ENCODE measurements around the gene STXBP1.

The STXBP1 gene

GRCh38 chr9:127730799-127731410 is 118.8 kb downstream of the STXBP1 start:
- Histone ChIP-seq H3K36me3 (ENCODE audit: control insufficient read depth, insufficient read depth, low read length) (no peaks in the 10 kb centered on the region), H3K9me3 (ENCODE audit: control insufficient read depth, low read length) (no peaks in the 10 kb centered on the region), H3K27me3 (ENCODE audit: control insufficient read depth, insufficient read depth, low read length) (no peaks in the 10 kb centered on the region), H3K4me1 (ENCODE audit: control insufficient read depth, insufficient read depth, low read length) (peaks cover 10% of the 10 kb centered on the region), H3K4me3 (ENCODE audit: low read length) (no peak overlapping the region), H3K9ac (ENCODE audit: low read length) (no peak overlapping the region)

GRCh38 chr9:127731938-127732337 is 119.9 kb downstream of the STXBP1 start:
- Histone ChIP-seq H3K4me1 (ENCODE audit: control insufficient read depth, insufficient read depth, low read length) (peaks cover 10% of the 10 kb centered on the region), H3K9me3 (ENCODE audit: control insufficient read depth, low read length) (no peaks in the 10 kb centered on the region)

GRCh38 chr9:127732444-127732843 is 120.4 kb downstream of the STXBP1 start:
- Histone ChIP-seq H3K4me1 (ENCODE audit: control insufficient read depth, insufficient read depth, low read length) (peaks cover 10% of the 10 kb centered on the region), H3K36me3 (ENCODE audit: control insufficient read depth, insufficient read depth, low read length) (no peaks in the 10 kb centered on the region), H3K4me3 (ENCODE audit: low read length) (no peak overlapping the region), H3K27me3 (ENCODE audit: control insufficient read depth, insufficient read depth, low read length) (no peaks in the 10 kb centered on the region), H3K9ac (ENCODE audit: low read length) (no peak overlapping the region), H3K9me3 (ENCODE audit: control insufficient read depth, low read length) (no peaks in the 10 kb centered on the region)

More at GRCh38 chr9:127731938-127732337, 119.9 kb downstream of the STXBP1 start:
- Histone ChIP-seq H3K4me3 (ENCODE audit: low read length) (no peak overlapping the region), H3K36me3 (ENCODE audit: control insufficient read depth, insufficient read depth, low read length) (no peaks in the 10 kb centered on the region), H3K9ac (ENCODE audit: low read length) (no peak overlapping the region), H3K27me3 (ENCODE audit: control insufficient read depth, insufficient read depth, low read length) (no peaks in the 10 kb centered on the region)

- Histone ChIP-seq H3K27me3 (ENCODE audit: control insufficient read depth, insufficient read depth, low read length) (no peaks in the 10 kb centered on the region), H3K9ac (ENCODE audit: low read length) (no peak overlapping the region), H3K4me3 (ENCODE audit: low read length) (no peak overlapping the region)
Observed at GRCh38 chr9:127733614-127734013, 121.5 kb downstream of the STXBP1 start.

GRCh38 chr9:127734247-127734746 is 122.2 kb downstream of the STXBP1 start:
- Histone ChIP-seq H3K9ac (ENCODE audit: low read length) (peak overlapping the region; percentile 80), H3K9me3 (ENCODE audit: control insufficient read depth, low read length) (no peaks in the 10 kb centered on the region), H3K4me1 (ENCODE audit: control insufficient read depth, insufficient read depth, low read length) (peaks cover 10% of the 10 kb centered on the region), H3K4me3 (ENCODE audit: low read length) (peak overlapping the region; percentile 80), H3K27me3 (ENCODE audit: control insufficient read depth, insufficient read depth, low read length) (no peaks in the 10 kb centered on the region), H3K36me3 (ENCODE audit: control insufficient read depth, insufficient read depth, low read length) (no peaks in the 10 kb centered on the region)

More at GRCh38 chr9:127733614-127734013, 121.5 kb downstream of the STXBP1 start:
- Histone ChIP-seq H3K36me3 (ENCODE audit: control insufficient read depth, insufficient read depth, low read length) (no peaks in the 10 kb centered on the region), H3K4me1 (ENCODE audit: control insufficient read depth, insufficient read depth, low read length) (peaks cover 10% of the 10 kb centered on the region), H3K9me3 (ENCODE audit: control insufficient read depth, low read length) (no peaks in the 10 kb centered on the region)

GRCh38 chr9:127734747-127735529 is 122.9 kb downstream of the STXBP1 start, which contains the start of gene TOR2A:
TOR2A (minus strand) TSS chr9:127735294; CDS start chr9:127735270, 24 bp downstream.
- peaks cover 10% of the 10 kb centered on the region for H3K4me1 ChIP-seq (ENCODE audit: control insufficient read depth, insufficient read depth, low read length)
- no peaks in the 10 kb centered on the region for H3K36me3 ChIP-seq (ENCODE audit: control insufficient read depth, insufficient read depth, low read length)
- H3K27me3 ChIP-seq (ENCODE audit: control insufficient read depth, insufficient read depth, low read length) = no peaks in the 10 kb centered on the region
- H3K9me3 ChIP-seq (ENCODE audit: control insufficient read depth, low read length) = no peaks in the 10 kb centered on the region
- H3K4me3 ChIP-seq (ENCODE audit: low read length) = peak within 1 kb of the TSS; percentile 80
- H3K9ac ChIP-seq (ENCODE audit: low read length) = peak within 1 kb of the TSS; percentile 80

- Histone ChIP-seq H3K27me3 (ENCODE audit: control insufficient read depth, insufficient read depth, low read length) (no peaks in the 10 kb centered on the region), H3K36me3 (ENCODE audit: control insufficient read depth, insufficient read depth, low read length) (no peaks in the 10 kb centered on the region), H3K4me3 (ENCODE audit: low read length) (no peak overlapping the region), H3K9ac (ENCODE audit: low read length) (no peak overlapping the region), H3K4me1 (ENCODE audit: control insufficient read depth, insufficient read depth, low read length) (peaks cover 15% of the 10 kb centered on the region), H3K9me3 (ENCODE audit: control insufficient read depth, low read length) (no peaks in the 10 kb centered on the region)
Observed at GRCh38 chr9:127735530-127736185, 123.6 kb downstream of the STXBP1 start.

GRCh38 chr9:127738666-127739065 is 126.6 kb downstream of the STXBP1 start:
- peaks cover 8% of the 10 kb centered on the region for H3K27me3 ChIP-seq (ENCODE audit: control insufficient read depth, insufficient read depth, low read length)
- H3K4me3 ChIP-seq (ENCODE audit: low read length) = no peak overlapping the region
- H3K36me3 ChIP-seq (ENCODE audit: control insufficient read depth, insufficient read depth, low read length) = no peaks in the 10 kb centered on the region

GRCh38 chr9:127739614-127740330 is 127.7 kb downstream of the STXBP1 start:
- Histone ChIP-seq H3K9ac (ENCODE audit: low read length) (no peak overlapping the region), H3K27me3 (ENCODE audit: control insufficient read depth, insufficient read depth, low read length) (peaks cover 8% of the 10 kb centered on the region), H3K4me3 (ENCODE audit: low read length) (no peak overlapping the region), H3K4me1 (ENCODE audit: control insufficient read depth, insufficient read depth, low read length) (peaks cover 22% of the 10 kb centered on the region), H3K9me3 (ENCODE audit: control insufficient read depth, low read length) (no peaks in the 10 kb centered on the region), H3K36me3 (ENCODE audit: control insufficient read depth, insufficient read depth, low read length) (no peaks in the 10 kb centered on the region)

More at GRCh38 chr9:127738666-127739065, 126.6 kb downstream of the STXBP1 start:
- no peaks in the 10 kb centered on the region for H3K9me3 ChIP-seq (ENCODE audit: control insufficient read depth, low read length)
- no peak overlapping the region for H3K9ac ChIP-seq (ENCODE audit: low read length)
- peaks cover 32% of the 10 kb centered on the region for H3K4me1 ChIP-seq (ENCODE audit: control insufficient read depth, insufficient read depth, low read length)

- no peaks in the 10 kb centered on the region for H3K36me3 ChIP-seq (ENCODE audit: control insufficient read depth, insufficient read depth, low read length)
- no peak overlapping the region for H3K4me3 ChIP-seq (ENCODE audit: low read length)
- H3K9ac ChIP-seq (ENCODE audit: low read length) = no peak overlapping the region
- peaks cover 22% of the 10 kb centered on the region for H3K4me1 ChIP-seq (ENCODE audit: control insufficient read depth, insufficient read depth, low read length)
- no peaks in the 10 kb centered on the region for H3K9me3 ChIP-seq (ENCODE audit: control insufficient read depth, low read length)
- peaks cover 8% of the 10 kb centered on the region for H3K27me3 ChIP-seq (ENCODE audit: control insufficient read depth, insufficient read depth, low read length)
Observed at GRCh38 chr9:127741831-127742434, 129.9 kb downstream of the STXBP1 start.

Measured in mucosa of stomach (tissue), 1 donor.